K562 (cell line): ENCODE data around the gene DDR1. TPM values are rescaled to one million over a fixed set of nuclear protein-coding genes. Genes with fewer than 3 reads are reported as not detected.

Experiments
- BCL6 ChIP-seq: fragments of 250-450 bp; sonication (Bioruptor Pico); IDR thresholded peaks from 2 replicates; pipeline ENCODE4 v1.4.0; 2020
- CHD1 ChIP-seq: fragments of 200-600 bp; sonication (generic); IDR thresholded peaks from one replicate; pipeline ENCODE4 v1.6.1; 2012; ENCODE audit warnings: mild to moderate bottlenecking, moderate library complexity, low read length, inconsistent platforms
- HDAC2 ChIP-seq: fragments of 450-650 bp; IDR thresholded peaks from 2 replicates; pipeline ENCODE4 v1.6.1; 2016; ENCODE audit warnings: mild to moderate bottlenecking
- HMG20B ChIP-seq: fragments of 250-450 bp; sonication (Bioruptor Pico); IDR thresholded peaks from 2 replicates; pipeline ENCODE4 v1.5.0; 2021; ENCODE audit warnings: mild to moderate bottlenecking
- ILF3 ChIP-seq: fragments of 450-650 bp; IDR thresholded peaks from 2 replicates; pipeline ENCODE4 v1.6.1; 2018; ENCODE audit warnings: antibody characterized with exemption, mild to moderate bottlenecking, moderate library complexity, borderline replicate concordance
- KDM5B ChIP-seq: fragments of 200-600 bp; sonication (generic); IDR thresholded peaks from 2 replicates; pipeline ENCODE4 v1.6.1; 2012; ENCODE audit warnings: low read depth, mild to moderate bottlenecking, moderate library complexity, low read length, control low read depth, inconsistent platforms; ENCODE audit not compliant: insufficient replicate concordance
- L3MBTL2 ChIP-seq: fragments of 450-650 bp; IDR thresholded peaks from 2 replicates; pipeline ENCODE4 v1.6.1; 2016; ENCODE audit warnings: mild to moderate bottlenecking, moderate library complexity
- MAZ ChIP-seq, 2 experiments: fragments of 450-650 bp in 1 of 2; sonication (generic) in 1 of 2; formaldehyde crosslinking; IDR thresholded peaks in 1 of 2; conservative IDR thresholded peaks in 1 of 2; 2 replicates each; pipeline versions ENCODE4 v1.4.0 to v1.5.0; 2020; ENCODE audit warnings: mild to moderate bottlenecking in 1 of 2, missing genetic modification reagents in 1 of 2
- MCM2 ChIP-seq: fragments of 450-650 bp; IDR thresholded peaks from 2 replicates; pipeline ENCODE4 v1.6.1; 2017; ENCODE audit warnings: low read depth, mild to moderate bottlenecking
- MEF2D ChIP-seq: conservative IDR thresholded peaks from 2 replicates; pipeline ENCODE4 v1.6.1; 2016; ENCODE audit warnings: low read depth, missing genetic modification characterization, missing compliant biosample characterization
- NCOR1 ChIP-seq: fragments of 450-650 bp; IDR thresholded peaks from 2 replicates; pipeline ENCODE4 v1.6.1; 2016; ENCODE audit warnings: mild to moderate bottlenecking, moderate library complexity
- NFRKB ChIP-seq: fragments of 450-650 bp; IDR thresholded peaks from 2 replicates; pipeline ENCODE4 v1.6.1; 2016; ENCODE audit warnings: low read depth
- NR2C2 ChIP-seq, 2 experiments: fragments of 200-800 bp in 1 of 2; sonication (Bioruptor generic) in 1 of 2; sonication (generic) in 1 of 2; formaldehyde crosslinking in 1 of 2; IDR thresholded peaks; 2 replicates each; pipeline versions ENCODE4 v1.6.1 to v1.8.0; 2016 to 2022; ENCODE audit warnings: mild to moderate bottlenecking in 1 of 2, missing compliant biosample characterization in 1 of 2, missing genetic modification characterization in 1 of 2, missing genetic modification reagents in 1 of 2
- POLR2A ChIP-seq: fragments of 450-650 bp; conservative IDR thresholded peaks from 2 replicates; pipeline ENCODE4 v1.6.1; 2016
- SETDB1 ChIP-seq: IDR thresholded peaks from one replicate; pipeline ENCODE4 v1.6.1; 2012; ENCODE audit warnings: low read length, control low read depth, inconsistent platforms
- TCF3 ChIP-seq: sonication (generic); formaldehyde crosslinking; IDR thresholded peaks from 2 replicates; pipeline ENCODE4 v1.4.0; 2020; ENCODE audit warnings: mild to moderate bottlenecking, missing genetic modification reagents
- XRCC5 ChIP-seq: fragments of 200-400 bp; formaldehyde crosslinking; IDR thresholded peaks from 2 replicates; pipeline ENCODE4 v1.6.1; 2017; ENCODE audit warnings: low read depth, mild to moderate bottlenecking, low read length
- ZKSCAN8 ChIP-seq: fragments of 200-800 bp; sonication (Bioruptor generic); IDR thresholded peaks from 2 replicates; pipeline ENCODE4 v1.6.1; 2016; ENCODE audit warnings: missing genetic modification characterization, missing compliant biosample characterization
- ZNF431 ChIP-seq: sonication (generic); formaldehyde crosslinking; IDR thresholded peaks from 2 replicates; pipeline ENCODE4 v1.8.0; 2022; ENCODE audit warnings: mild to moderate bottlenecking, missing genetic modification reagents
- polyA plus RNA-seq, 8 experiments: library from polyadenylated mRNA; depleted of rRNA in 4 of 8; stranded (reverse) in 5 of 8; unstranded in 3 of 8; fragments of >200 nt; fragmentation: Nextera tagmentation in 2 of 8; fragmentation: Illumina TruSeq in 1 of 8; extraction: Ambion mirVana in 2 of 8; extraction: Trizol in 1 of 8; gene quantifications; 2 replicates each; pipeline versions ENCODE4 v1.2.1 to v1.2.3, GENCODE V29; 2011 to 2014; ENCODE audit warnings: inconsistent platforms in 1 of 8, missing spikeins in 1 of 8
- total RNA-seq, 7 experiments: library from RNA; depleted of rRNA in 6 of 7; stranded (reverse); fragments of >200 nt in 6 of 7; fragmentation: Illumina TruSeq in 2 of 7; extraction: Trizol in 2 of 7; gene quantifications; 2 replicates each; pipeline versions ENCODE4 v1.2.1 to v1.2.3, GENCODE V29; 2011 to 2021; ENCODE audit warnings: low replicate concordance in 1 of 7
- TF ChIP-seq, protein P1 (sequence below): fragments of 250-450 bp; sonication (Bioruptor Pico); IDR thresholded peaks from 2 replicates; pipeline ENCODE4 v1.4.0; 2020; ENCODE audit warnings: mild to moderate bottlenecking, moderate library complexity, borderline replicate concordance
- TF ChIP-seq, protein P2 (sequence below): fragments of 450-650 bp; IDR thresholded peaks from 2 replicates; pipeline ENCODE4 v1.6.1; 2014; ENCODE audit warnings: low read depth, mild to moderate bottlenecking, moderate library complexity, borderline replicate concordance
- TF ChIP-seq, protein P3 (sequence below): fragments of 150-350 bp; conservative IDR thresholded peaks from 2 replicates; pipeline ENCODE4 v1.6.1; 2014; ENCODE audit warnings: low read length

The DDR1 gene
- total and polyA plus RNA-seq, 9 of the 15 experiments (the other 6 are each of a cell fraction or from before 2014, with no cell fraction given): 1.4 to 44.6 (median 12.2) TPM

DNA sequence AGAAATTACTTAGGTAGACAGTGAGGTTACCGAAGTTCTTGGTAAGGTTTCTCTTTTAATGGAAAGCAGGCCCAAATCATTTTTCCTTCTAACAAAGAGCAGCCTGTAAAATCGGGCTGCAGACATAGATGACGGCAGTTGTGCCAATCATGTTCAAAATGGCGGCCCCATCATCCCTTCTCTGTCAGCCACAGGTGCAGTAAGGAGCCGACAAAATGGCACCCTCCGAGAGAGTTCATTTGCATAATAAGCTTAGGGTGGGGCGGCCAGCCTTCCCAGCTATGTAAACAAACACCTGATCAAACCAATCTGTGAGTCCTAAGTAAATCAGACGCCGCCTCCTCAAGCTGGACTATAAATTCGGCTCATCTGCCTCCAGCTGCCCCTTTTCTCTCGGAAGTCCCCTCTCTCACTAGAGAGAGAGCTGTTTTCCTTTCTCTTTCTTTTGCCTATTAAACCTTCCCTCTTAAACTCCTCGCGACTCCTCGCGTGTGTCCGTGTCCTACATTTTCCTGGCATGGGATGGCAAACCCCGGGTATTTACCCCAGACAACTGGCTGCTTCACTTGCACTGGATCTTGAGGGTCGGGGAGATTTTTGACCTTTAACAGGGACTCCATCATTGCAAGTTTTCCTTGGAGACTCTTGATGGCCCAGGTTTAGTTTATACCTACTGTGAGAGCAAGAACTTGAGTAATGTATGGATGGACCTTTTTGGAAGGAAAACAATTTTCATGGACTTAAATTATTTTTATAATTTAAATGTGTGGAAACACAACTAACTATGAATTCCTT is 8.9 kb upstream of the DDR1 start (continued):
- TF ChIP-seq ZKSCAN8 (no peak), SETDB1 (no peak), NFRKB (peak; percentile 93; the same call in 1 of the 2 replicates), POLR2A (peak; percentile 99), HMG20B (CRISPR knock-in tag) (no peak), CHD1 (no peak), MCM2 (no peak), XRCC5 (no peak), ZNF431 (no peak), MAZ (CRISPR knock-in tag; conservative IDR thresholded peaks at IDR 0.05 in 1 of 2, IDR thresholded peaks at IDR 0.05 in 1 of 2) (peak in 1 of 2 experiments; percentile 29; a peak in 1 of 4 replicates), KDM5B (no peak), HDAC2 (no peak), NR2C2 (CRISPR knock-in tag; IDR thresholded peaks at IDR 0.05) (no peak), NR2C2 (tag; IDR thresholded peaks at IDR 0.05) (no peak), MEF2D (tag) (peak; percentile 59; the same call in 1 of the 2 replicates), L3MBTL2 (no peak), TCF3 (no peak), NCOR1 (peak; percentile 51; the same call in 1 of the 2 replicates), ILF3 (no peak), BCL6 (CRISPR knock-in tag) (no peak)
- TF ChIP-seq, protein P1, sequence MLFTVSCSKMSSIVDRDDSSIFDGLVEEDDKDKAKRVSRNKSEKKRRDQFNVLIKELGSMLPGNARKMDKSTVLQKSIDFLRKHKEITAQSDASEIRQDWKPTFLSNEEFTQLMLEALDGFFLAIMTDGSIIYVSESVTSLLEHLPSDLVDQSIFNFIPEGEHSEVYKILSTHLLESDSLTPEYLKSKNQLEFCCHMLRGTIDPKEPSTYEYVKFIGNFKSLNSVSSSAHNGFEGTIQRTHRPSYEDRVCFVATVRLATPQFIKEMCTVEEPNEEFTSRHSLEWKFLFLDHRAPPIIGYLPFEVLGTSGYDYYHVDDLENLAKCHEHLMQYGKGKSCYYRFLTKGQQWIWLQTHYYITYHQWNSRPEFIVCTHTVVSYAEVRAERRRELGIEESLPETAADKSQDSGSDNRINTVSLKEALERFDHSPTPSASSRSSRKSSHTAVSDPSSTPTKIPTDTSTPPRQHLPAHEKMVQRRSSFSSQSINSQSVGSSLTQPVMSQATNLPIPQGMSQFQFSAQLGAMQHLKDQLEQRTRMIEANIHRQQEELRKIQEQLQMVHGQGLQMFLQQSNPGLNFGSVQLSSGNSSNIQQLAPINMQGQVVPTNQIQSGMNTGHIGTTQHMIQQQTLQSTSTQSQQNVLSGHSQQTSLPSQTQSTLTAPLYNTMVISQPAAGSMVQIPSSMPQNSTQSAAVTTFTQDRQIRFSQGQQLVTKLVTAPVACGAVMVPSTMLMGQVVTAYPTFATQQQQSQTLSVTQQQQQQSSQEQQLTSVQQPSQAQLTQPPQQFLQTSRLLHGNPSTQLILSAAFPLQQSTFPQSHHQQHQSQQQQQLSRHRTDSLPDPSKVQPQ (CRISPR knock-in tag): no peak
- TF ChIP-seq, protein P2, sequence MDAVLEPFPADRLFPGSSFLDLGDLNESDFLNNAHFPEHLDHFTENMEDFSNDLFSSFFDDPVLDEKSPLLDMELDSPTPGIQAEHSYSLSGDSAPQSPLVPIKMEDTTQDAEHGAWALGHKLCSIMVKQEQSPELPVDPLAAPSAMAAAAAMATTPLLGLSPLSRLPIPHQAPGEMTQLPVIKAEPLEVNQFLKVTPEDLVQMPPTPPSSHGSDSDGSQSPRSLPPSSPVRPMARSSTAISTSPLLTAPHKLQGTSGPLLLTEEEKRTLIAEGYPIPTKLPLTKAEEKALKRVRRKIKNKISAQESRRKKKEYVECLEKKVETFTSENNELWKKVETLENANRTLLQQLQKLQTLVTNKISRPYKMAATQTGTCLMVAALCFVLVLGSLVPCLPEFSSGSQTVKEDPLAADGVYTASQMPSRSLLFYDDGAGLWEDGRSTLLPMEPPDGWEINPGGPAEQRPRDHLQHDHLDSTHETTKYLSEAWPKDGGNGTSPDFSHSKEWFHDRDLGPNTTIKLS: no peak
- TF ChIP-seq, protein P3, sequence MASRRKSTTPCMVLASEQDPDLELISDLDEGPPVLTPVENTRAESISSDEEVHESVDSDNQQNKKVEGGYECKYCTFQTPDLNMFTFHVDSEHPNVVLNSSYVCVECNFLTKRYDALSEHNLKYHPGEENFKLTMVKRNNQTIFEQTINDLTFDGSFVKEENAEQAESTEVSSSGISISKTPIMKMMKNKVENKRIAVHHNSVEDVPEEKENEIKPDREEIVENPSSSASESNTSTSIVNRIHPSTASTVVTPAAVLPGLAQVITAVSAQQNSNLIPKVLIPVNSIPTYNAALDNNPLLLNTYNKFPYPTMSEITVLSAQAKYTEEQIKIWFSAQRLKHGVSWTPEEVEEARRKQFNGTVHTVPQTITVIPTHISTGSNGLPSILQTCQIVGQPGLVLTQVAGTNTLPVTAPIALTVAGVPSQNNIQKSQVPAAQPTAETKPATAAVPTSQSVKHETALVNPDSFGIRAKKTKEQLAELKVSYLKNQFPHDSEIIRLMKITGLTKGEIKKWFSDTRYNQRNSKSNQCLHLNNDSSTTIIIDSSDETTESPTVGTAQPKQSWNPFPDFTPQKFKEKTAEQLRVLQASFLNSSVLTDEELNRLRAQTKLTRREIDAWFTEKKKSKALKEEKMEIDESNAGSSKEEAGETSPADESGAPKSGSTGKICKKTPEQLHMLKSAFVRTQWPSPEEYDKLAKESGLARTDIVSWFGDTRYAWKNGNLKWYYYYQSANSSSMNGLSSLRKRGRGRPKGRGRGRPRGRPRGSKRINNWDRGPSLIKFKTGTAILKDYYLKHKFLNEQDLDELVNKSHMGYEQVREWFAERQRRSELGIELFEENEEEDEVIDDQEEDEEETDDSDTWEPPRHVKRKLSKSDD: no peak
